Measurements from ENCODE around the gene C1orf116.
A peak's percentile ranks its signal among the peaks of the same experiment; 100 is the strongest.

The C1orf116 gene

GRCh38 chr1:206986885-206987284 is 45.7 kb downstream of the C1orf116 start:
- Mint-ChIP-seq H3K36me3 (no peaks in the 10 kb centered on the region), H3K27me3 (peaks cover 32 to 33% of the 10 kb centered on the region in 2 donors), H3K27ac (no peak overlapping the region), H3K9me3 (no peaks in the 10 kb centered on the region), H3K4me3 (no peak overlapping the region), H3K4me1 (no peaks in the 10 kb centered on the region)
- ATAC-seq (replicated peaks), result no peak
- DNase-seq, result no peak

- no peak for DNase-seq
- Mint-ChIP-seq H3K9me3 (no peaks in the 10 kb centered on the region), H3K4me1 (no peaks in the 10 kb centered on the region), H3K27ac (no peak overlapping the region), H3K36me3 (no peaks in the 10 kb centered on the region), H3K4me3 (no peak overlapping the region), H3K27me3 (peaks cover 28 to 32% of the 10 kb centered on the region in 2 donors)
- no peak for ATAC-seq (replicated peaks)
Observed at GRCh38 chr1:206986402-206986801, 46.2 kb downstream of the C1orf116 start.

GRCh38 chr1:206985162-206985749 is 47.3 kb downstream of the C1orf116 start:
- H3K27ac Mint-ChIP-seq, result no peak overlapping the region
- H3K9me3 Mint-ChIP-seq, result no peaks in the 10 kb centered on the region
- H3K4me3 Mint-ChIP-seq, result no peak overlapping the region
- no peak for DNase-seq
- peaks cover 27 to 30% of the 10 kb centered on the region in 2 donors for H3K27me3 Mint-ChIP-seq
- no peaks in the 10 kb centered on the region for H3K36me3 Mint-ChIP-seq
- no peaks in the 10 kb centered on the region for H3K4me1 Mint-ChIP-seq
- ATAC-seq (replicated peaks), result no peak

GRCh38 chr1:206982216-206982615 is 50.3 kb downstream of the C1orf116 start:
- H3K27me3 Mint-ChIP-seq, result peaks cover 16 to 22% of the 10 kb centered on the region in 2 donors
- DNase-seq, result peak; percentile 42
- no peaks in the 10 kb centered on the region for H3K9me3 Mint-ChIP-seq

GRCh38 chr1:206979379-206980043 is 53.0 kb downstream of the C1orf116 start:
- Mint-ChIP-seq H3K4me1 (peaks cover 3 to 11% of the 10 kb centered on the region in 2 donors), H3K27me3 (peaks cover 0 to 10% of the 10 kb centered on the region in 2 donors), H3K9me3 (no peaks in the 10 kb centered on the region), H3K36me3 (no peaks in the 10 kb centered on the region), H3K27ac (no peak overlapping the region), H3K4me3 (no peak overlapping the region)
- DNase-seq (no peak), ATAC-seq (replicated peaks) (peak; percentile 27 to 39)

More at GRCh38 chr1:206982216-206982615, 50.3 kb downstream of the C1orf116 start:
- Mint-ChIP-seq H3K27ac (no peak overlapping the region), H3K36me3 (no peaks in the 10 kb centered on the region), H3K4me1 (peaks cover 3 to 11% of the 10 kb centered on the region in 2 donors), H3K4me3 (no peak overlapping the region)
- ATAC-seq (replicated peaks), result peak; percentile 90 to 98

- Mint-ChIP-seq H3K36me3 (no peaks in the 10 kb centered on the region), H3K4me3 (no peak overlapping the region), H3K9me3 (no peaks in the 10 kb centered on the region), H3K27me3 (peaks cover 0 to 5% of the 10 kb centered on the region in 2 donors), H3K27ac (no peak overlapping the region), H3K4me1 (peaks cover 3 to 11% of the 10 kb centered on the region in 2 donors)
- DNase-seq (no peak), ATAC-seq (replicated peaks) (no peak)
Observed at GRCh38 chr1:206978259-206978658, 54.3 kb downstream of the C1orf116 start.

- H3K27ac Mint-ChIP-seq, result no peak overlapping the region
- H3K4me1 Mint-ChIP-seq, result peaks cover 16 to 24% of the 10 kb centered on the region in 2 donors
- H3K36me3 Mint-ChIP-seq, result no peaks in the 10 kb centered on the region
- H3K9me3 Mint-ChIP-seq, result no peaks in the 10 kb centered on the region
- H3K27me3 Mint-ChIP-seq, result peaks cover 0 to 9% of the 10 kb centered on the region in 2 donors
- no peak overlapping the region for H3K4me3 Mint-ChIP-seq
- DNase-seq, result no peak
- ATAC-seq (replicated peaks), result no peak
Observed at GRCh38 chr1:206975306-206975705, 57.2 kb downstream of the C1orf116 start.

- DNase-seq, result no peak
- ATAC-seq (replicated peaks), result no peak
- Mint-ChIP-seq H3K4me3 (no peak overlapping the region), H3K9me3 (no peaks in the 10 kb centered on the region), H3K4me1 (peaks cover 13 to 22% of the 10 kb centered on the region in 2 donors), H3K27ac (no peak overlapping the region), H3K36me3 (no peaks in the 10 kb centered on the region), H3K27me3 (peaks cover 0 to 16% of the 10 kb centered on the region in 2 donors)
Observed at GRCh38 chr1:206974140-206974539, 58.4 kb downstream of the C1orf116 start.

GRCh38 chr1:206972728-206973127 is 59.8 kb downstream of the C1orf116 start:
- Mint-ChIP-seq H3K27ac (no peak overlapping the region), H3K4me1 (peaks cover 19 to 32% of the 10 kb centered on the region in 2 donors), H3K36me3 (no peaks in the 10 kb centered on the region), H3K27me3 (peaks cover 0 to 23% of the 10 kb centered on the region in 2 donors), H3K9me3 (no peaks in the 10 kb centered on the region), H3K4me3 (no peak overlapping the region)
- ATAC-seq (replicated peaks) (no peak), DNase-seq (no peak)

GRCh38 chr1:206971029-206971655 is 61.4 kb downstream of the C1orf116 start:
- Mint-ChIP-seq H3K4me1 (peaks cover 24 to 42% of the 10 kb centered on the region in 2 donors), H3K27ac (peak overlapping the region; percentile 53), H3K4me3 (no peak overlapping the region), H3K27me3 (peaks cover 0 to 23% of the 10 kb centered on the region in 2 donors), H3K36me3 (no peaks in the 10 kb centered on the region), H3K9me3 (no peaks in the 10 kb centered on the region)
- DNase-seq (no peak), ATAC-seq (replicated peaks) (peak; percentile 86 to 87)

- Mint-ChIP-seq H3K9me3 (no peaks in the 10 kb centered on the region), H3K36me3 (no peaks in the 10 kb centered on the region), H3K4me3 (no peak within 1 kb of the TSS), H3K4me1 (peaks cover 24 to 42% of the 10 kb centered on the region in 2 donors), H3K27ac (peak within 1 kb of the TSS; percentile 53), H3K27me3 (peaks cover 0 to 23% of the 10 kb centered on the region in 2 donors)
- ATAC-seq (replicated peaks) (no peak), DNase-seq (no peak)
Observed at GRCh38 chr1:206970446-206970845, 62.1 kb downstream of the C1orf116 start, which contains the start of gene FCAMR. Gene FCAMR (minus strand): TSS chr1:206970460. CDS start chr1:206970125, 335 bp downstream.

- peaks cover 24 to 42% of the 10 kb centered on the region in 2 donors for H3K4me1 Mint-ChIP-seq
- H3K9me3 Mint-ChIP-seq, result no peaks in the 10 kb centered on the region
- ATAC-seq (replicated peaks), result no peak
- H3K27me3 Mint-ChIP-seq, result peaks cover 0 to 23% of the 10 kb centered on the region in 2 donors
- H3K36me3 Mint-ChIP-seq, result no peaks in the 10 kb centered on the region
- no peak overlapping the region for H3K27ac Mint-ChIP-seq
- DNase-seq, result no peak
- H3K4me3 Mint-ChIP-seq, result no peak overlapping the region
Observed at GRCh38 chr1:206969090-206969489, 63.5 kb downstream of the C1orf116 start.

Measured in stimulated activated naive B cell treated with anti-CD40 and anti-IgM and Interleukin-4, amounts not matched to agents 10 μg/mL and 1 μg/mL and 100 μg/mL, for 72 hours (primary cell).